Upper lobe of right lung (tissue), 1 donor: Measurements from ENCODE around the gene RETREG1. TPM values are rescaled to one million over a fixed set of nuclear protein-coding genes. Genes with fewer than 3 reads are reported as not detected.
"Not testable (repeated sequence)": the region's sequence is repeated elsewhere in the genome, so short reads cannot be mapped to it uniquely, and the experiment has no call there.

ENCODE experiments used
- ATAC-seq: fragments of 200-7000 bp; cut with Tn5 transposase; one replicate; pipeline ENCODE4 v1.9.1; 2020; ENCODE audit warnings: mild to moderate bottlenecking, moderate library complexity
- DNase-seq: peaks from one replicate; pipeline ENCODE4 v3.0.0-alpha.2; 2020
- H3K27ac ChIP-seq: fragments of 200-600 bp; one replicate; pipeline ENCODE4 v1.8.0; 2022
- H3K27me3 ChIP-seq: fragments of 200-600 bp; one replicate; pipeline ENCODE4 v1.8.0; 2022; ENCODE audit warnings: mild to moderate bottlenecking
- H3K36me3 ChIP-seq: fragments of 200-600 bp; one replicate; pipeline ENCODE4 v1.8.0; 2022
- H3K4me1 ChIP-seq: fragments of 200-600 bp; one replicate; pipeline ENCODE4 v1.8.0; 2022
- H3K4me3 ChIP-seq: fragments of 200-600 bp; one replicate; pipeline ENCODE4 v1.8.0; 2022; ENCODE audit warnings: mild to moderate bottlenecking
- H3K9me3 ChIP-seq: fragments of 200-600 bp; one replicate; pipeline ENCODE4 v1.8.0; 2022
- intact Hi-C: fragments of 100-400 bp; cut with DNase I; formaldehyde crosslinking; loops from one replicate; pipeline ENCODE4 v1.11.0; 2022
- total RNA-seq: library from RNA; stranded (reverse); fragmentation: NEBNext Ultra II Directional; extraction: Animal tissue kit (Norgen Biotek cat#: 25700); gene quantifications from one replicate; pipeline ENCODE4 v1.2.1, GENCODE V29; 2021
- TF ChIP-seq, protein P1 (sequence below): fragments of 200-600 bp; IDR thresholded peaks from one replicate; pipeline ENCODE4 v1.8.0; 2022; ENCODE audit warnings: antibody characterized with exemption
- donor health status: DM: no; HTN: yes; CAD: no; lungs with severe emphysema.

Gene RETREG1
- total RNA-seq, 1 donor from 2014 or later: 22.8 TPM

GRCh38 chr5:16612007-16612406 lies 4.8 kb downstream of the RETREG1 start:
- TF ChIP-seq, protein P1, sequence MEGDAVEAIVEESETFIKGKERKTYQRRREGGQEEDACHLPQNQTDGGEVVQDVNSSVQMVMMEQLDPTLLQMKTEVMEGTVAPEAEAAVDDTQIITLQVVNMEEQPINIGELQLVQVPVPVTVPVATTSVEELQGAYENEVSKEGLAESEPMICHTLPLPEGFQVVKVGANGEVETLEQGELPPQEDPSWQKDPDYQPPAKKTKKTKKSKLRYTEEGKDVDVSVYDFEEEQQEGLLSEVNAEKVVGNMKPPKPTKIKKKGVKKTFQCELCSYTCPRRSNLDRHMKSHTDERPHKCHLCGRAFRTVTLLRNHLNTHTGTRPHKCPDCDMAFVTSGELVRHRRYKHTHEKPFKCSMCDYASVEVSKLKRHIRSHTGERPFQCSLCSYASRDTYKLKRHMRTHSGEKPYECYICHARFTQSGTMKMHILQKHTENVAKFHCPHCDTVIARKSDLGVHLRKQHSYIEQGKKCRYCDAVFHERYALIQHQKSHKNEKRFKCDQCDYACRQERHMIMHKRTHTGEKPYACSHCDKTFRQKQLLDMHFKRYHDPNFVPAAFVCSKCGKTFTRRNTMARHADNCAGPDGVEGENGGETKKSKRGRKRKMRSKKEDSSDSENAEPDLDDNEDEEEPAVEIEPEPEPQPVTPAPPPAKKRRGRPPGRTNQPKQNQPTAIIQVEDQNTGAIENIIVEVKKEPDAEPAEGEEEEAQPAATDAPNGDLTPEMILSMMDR: no peak
- no peak for DNase-seq
- H3K9me3 ChIP-seq: no peaks in the 10 kb centered on the region
- no peaks in the 10 kb centered on the region for H3K27me3 ChIP-seq
- ATAC-seq: no peak
- no peak overlapping the region for H3K4me3 ChIP-seq
- intact Hi-C loops: no loop called here
- peaks cover 8% of the 10 kb centered on the region for H3K4me1 ChIP-seq
- no peaks in the 10 kb centered on the region for H3K36me3 ChIP-seq
- H3K27ac ChIP-seq: no peak overlapping the region

DNA sequence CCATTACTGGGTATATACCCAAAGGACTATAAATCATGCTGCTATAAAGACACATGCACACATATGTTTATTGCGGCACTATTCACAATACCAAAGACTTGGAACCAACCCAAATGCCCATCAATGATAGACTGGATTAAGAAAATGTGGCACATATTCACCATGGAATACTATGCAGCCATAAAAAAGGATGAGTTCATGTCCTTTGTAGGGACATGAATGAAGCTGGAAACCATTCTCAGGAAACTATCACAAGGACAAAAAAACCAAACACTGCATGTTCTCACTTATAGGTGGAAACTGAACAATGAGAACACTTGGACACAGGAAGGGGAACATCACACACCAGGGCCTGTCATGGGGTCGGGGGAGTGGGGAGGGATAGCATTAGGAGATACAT lies 5.9 kb downstream of the RETREG1 start:
- ATAC-seq, H3K27me3 ChIP-seq, H3K27ac ChIP-seq, intact Hi-C loops, H3K36me3 ChIP-seq, H3K9me3 ChIP-seq, DNase-seq, H3K4me1 ChIP-seq, H3K4me3 ChIP-seq: not testable (repeated sequence)

DNA sequence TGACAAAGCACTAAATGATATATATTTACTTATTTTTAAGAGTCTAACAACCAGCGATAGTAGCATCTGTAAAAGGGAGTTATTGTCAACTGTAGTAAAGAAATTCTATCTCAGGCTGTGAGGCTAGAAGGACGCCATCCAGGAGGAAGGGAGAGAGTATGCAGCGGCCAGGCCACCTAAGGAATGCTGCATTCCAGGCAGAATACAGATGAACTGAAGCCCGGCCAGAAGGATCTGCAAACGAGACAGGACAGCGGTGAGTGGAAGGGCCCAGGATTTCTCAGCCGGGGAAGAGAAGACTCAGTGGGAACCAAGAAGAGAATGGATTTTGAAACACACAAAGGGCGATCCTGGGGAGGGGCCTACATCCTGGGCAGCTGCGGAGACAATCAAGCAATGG lies 7.4 kb downstream of the RETREG1 start:
- intact Hi-C loops: no loop called here
- DNase-seq: no peak

DNA sequence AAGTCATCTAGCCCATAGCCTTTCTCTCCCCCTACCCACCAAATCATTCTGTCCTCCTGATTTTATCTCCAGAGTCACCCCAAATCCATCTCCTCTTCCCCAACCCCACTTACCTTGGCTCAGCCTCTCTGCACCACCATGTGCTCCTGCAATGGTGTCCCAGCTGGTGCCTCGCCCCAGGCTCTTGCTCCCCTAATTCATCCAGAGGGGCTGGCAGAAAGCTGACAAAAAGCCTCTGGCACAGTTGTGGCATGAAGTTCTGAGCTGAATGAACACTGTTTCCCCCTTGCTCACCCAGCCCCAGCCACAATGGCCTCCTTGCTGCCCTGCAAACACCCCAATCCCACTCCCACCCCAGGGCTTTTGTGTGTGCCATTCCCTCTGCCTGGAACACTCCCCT lies 10.2 kb downstream of the RETREG1 start:
- no peaks in the 10 kb centered on the region for H3K27me3 ChIP-seq
- H3K4me3 ChIP-seq: no peak overlapping the region
- no peaks in the 10 kb centered on the region for H3K4me1 ChIP-seq
- ATAC-seq: no peak
- intact Hi-C loops: no loop called here
- no peaks in the 10 kb centered on the region for H3K36me3 ChIP-seq
- H3K9me3 ChIP-seq: no peaks in the 10 kb centered on the region
- no peak for DNase-seq
- no peak overlapping the region for H3K27ac ChIP-seq
- TF ChIP-seq, protein P1: no peak

More for the DNA sequence above, 7.4 kb downstream of the RETREG1 start:
- ATAC-seq: no peak
- TF ChIP-seq, protein P1: no peak
- H3K36me3 ChIP-seq: no peaks in the 10 kb centered on the region
- no peaks in the 10 kb centered on the region for H3K27me3 ChIP-seq
- no peak overlapping the region for H3K4me3 ChIP-seq
- no peak overlapping the region for H3K27ac ChIP-seq
- H3K9me3 ChIP-seq: no peaks in the 10 kb centered on the region
- H3K4me1 ChIP-seq: no peaks in the 10 kb centered on the region

- no peaks in the 10 kb centered on the region for H3K27me3 ChIP-seq
- no peak for ATAC-seq
- intact Hi-C loops: no loop called here
- peaks cover 6% of the 10 kb centered on the region for H3K4me1 ChIP-seq
- H3K4me3 ChIP-seq: no peak overlapping the region
- H3K36me3 ChIP-seq: no peaks in the 10 kb centered on the region
- H3K27ac ChIP-seq: no peak overlapping the region
- TF ChIP-seq, protein P1: no peak
- DNase-seq: no peak
- no peaks in the 10 kb centered on the region for H3K9me3 ChIP-seq
Observed at GRCh38 chr5:16603701-16604100, 13.1 kb downstream of the RETREG1 start.

DNA sequence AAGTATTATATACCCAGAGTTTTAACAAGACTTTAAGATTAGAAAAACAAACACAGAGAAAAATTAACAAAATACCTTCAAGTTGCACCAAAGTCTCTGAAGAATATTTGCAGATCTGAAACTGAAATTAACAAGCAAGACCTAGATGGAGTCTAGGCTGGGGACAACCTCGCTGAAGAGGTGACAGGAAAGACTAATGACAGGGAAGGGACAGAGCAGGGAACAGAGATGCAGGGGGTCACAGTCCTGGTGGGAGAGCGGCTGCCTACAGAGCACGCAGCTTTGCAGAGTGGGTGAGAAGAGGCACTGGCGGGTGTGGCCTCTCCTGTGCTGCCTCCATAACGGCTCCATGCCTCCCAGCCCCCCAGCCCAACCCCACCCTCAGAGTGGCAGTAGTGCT lies 13.5 kb downstream of the RETREG1 start:
- no peaks in the 10 kb centered on the region for H3K27me3 ChIP-seq
- intact Hi-C loops: no loop called here
- TF ChIP-seq, protein P1: no peak
- DNase-seq (no peak), ATAC-seq (no peak)
- H3K4me3 ChIP-seq: no peak overlapping the region
- no peak overlapping the region for H3K27ac ChIP-seq
- H3K36me3 ChIP-seq: no peaks in the 10 kb centered on the region
- H3K4me1 ChIP-seq: peaks cover 6% of the 10 kb centered on the region
- H3K9me3 ChIP-seq: no peaks in the 10 kb centered on the region
